ENCODE results near the gene NCOA3. TPM values are rescaled to one million over a fixed set of nuclear protein-coding genes. Genes with fewer than 3 reads are reported as not detected.

The NCOA3 gene
- total RNA-seq, 1 donor from 2014 or later: 25.5 TPM

GRCh38 chr20:47672886-47673670 lies 171.4 kb downstream of the NCOA3 start:
- FAIRE-seq (no peak), DNase-seq (ENCODE audit: low read depth) (no peak)
- Histone ChIP-seq H3K27me3 (ENCODE audit: control insufficient read depth, insufficient read depth, low read length) (no peaks in the 10 kb centered on the region), H3K4me3 (ENCODE audit: low read depth, low read length) (no peak overlapping the region), H3K36me3 (ENCODE audit: control insufficient read depth, insufficient read depth, low read length) (peaks cover 16% of the 10 kb centered on the region)
- no peak for TF ChIP-seq CTCF (IDR thresholded peaks at IDR 0.05; ENCODE audit: insufficient read depth, low read length, severe bottlenecking)

GRCh38 chr20:47673671-47673955 lies 171.9 kb downstream of the NCOA3 start:
- DNase-seq (ENCODE audit: low read depth): no peak
- no peak for TF ChIP-seq CTCF (IDR thresholded peaks at IDR 0.05; ENCODE audit: insufficient read depth, low read length, severe bottlenecking)
- H3K27me3 ChIP-seq (ENCODE audit: control insufficient read depth, insufficient read depth, low read length): no peaks in the 10 kb centered on the region
- no peak for FAIRE-seq
- H3K4me3 ChIP-seq (ENCODE audit: low read depth, low read length): no peak overlapping the region
- peaks cover 15% of the 10 kb centered on the region for H3K36me3 ChIP-seq (ENCODE audit: control insufficient read depth, insufficient read depth, low read length)

- H3K4me3 ChIP-seq (ENCODE audit: low read depth, low read length): no peak overlapping the region
- DNase-seq (ENCODE audit: low read depth) (no peak), FAIRE-seq (no peak)
- peaks cover 14% of the 10 kb centered on the region for H3K36me3 ChIP-seq (ENCODE audit: control insufficient read depth, insufficient read depth, low read length)
- no peak for TF ChIP-seq CTCF (IDR thresholded peaks at IDR 0.05; ENCODE audit: insufficient read depth, low read length, severe bottlenecking)
- no peaks in the 10 kb centered on the region for H3K27me3 ChIP-seq (ENCODE audit: control insufficient read depth, insufficient read depth, low read length)
These were observed 172.5 kb downstream of the NCOA3 start for GRCh38 chr20:47674145-47674544.

GRCh38 chr20:47674686-47675085 lies 173.0 kb downstream of the NCOA3 start:
- DNase-seq (ENCODE audit: low read depth): no peak
- Histone ChIP-seq H3K27me3 (ENCODE audit: control insufficient read depth, insufficient read depth, low read length) (no peaks in the 10 kb centered on the region), H3K36me3 (ENCODE audit: control insufficient read depth, insufficient read depth, low read length) (peaks cover 14% of the 10 kb centered on the region), H3K4me3 (ENCODE audit: low read depth, low read length) (no peak overlapping the region)
- no peak for FAIRE-seq
- no peak for TF ChIP-seq CTCF (IDR thresholded peaks at IDR 0.05; ENCODE audit: insufficient read depth, low read length, severe bottlenecking)

GRCh38 chr20:47675190-47676142 lies 173.8 kb downstream of the NCOA3 start:
- Histone ChIP-seq H3K27me3 (ENCODE audit: control insufficient read depth, insufficient read depth, low read length) (no peaks in the 10 kb centered on the region), H3K36me3 (ENCODE audit: control insufficient read depth, insufficient read depth, low read length) (peaks cover 14% of the 10 kb centered on the region), H3K4me3 (ENCODE audit: low read depth, low read length) (no peak overlapping the region)
- DNase-seq (ENCODE audit: low read depth) (peak; percentile 21), FAIRE-seq (no peak)
- no peak for TF ChIP-seq CTCF (IDR thresholded peaks at IDR 0.05; ENCODE audit: insufficient read depth, low read length, severe bottlenecking)

All from bronchial epithelial cell (primary cell).